ENCODE data around the gene SEPHS2. TPM values are rescaled to one million over a fixed set of nuclear protein-coding genes. Genes with fewer than 3 reads are reported as not detected.

The SEPHS2 gene
- total and polyA plus RNA-seq, 2 donors (not counting 3 experiments of a cell fraction or from before 2014, with no cell fraction given) = 22.9 to 32.8 TPM

DNA sequence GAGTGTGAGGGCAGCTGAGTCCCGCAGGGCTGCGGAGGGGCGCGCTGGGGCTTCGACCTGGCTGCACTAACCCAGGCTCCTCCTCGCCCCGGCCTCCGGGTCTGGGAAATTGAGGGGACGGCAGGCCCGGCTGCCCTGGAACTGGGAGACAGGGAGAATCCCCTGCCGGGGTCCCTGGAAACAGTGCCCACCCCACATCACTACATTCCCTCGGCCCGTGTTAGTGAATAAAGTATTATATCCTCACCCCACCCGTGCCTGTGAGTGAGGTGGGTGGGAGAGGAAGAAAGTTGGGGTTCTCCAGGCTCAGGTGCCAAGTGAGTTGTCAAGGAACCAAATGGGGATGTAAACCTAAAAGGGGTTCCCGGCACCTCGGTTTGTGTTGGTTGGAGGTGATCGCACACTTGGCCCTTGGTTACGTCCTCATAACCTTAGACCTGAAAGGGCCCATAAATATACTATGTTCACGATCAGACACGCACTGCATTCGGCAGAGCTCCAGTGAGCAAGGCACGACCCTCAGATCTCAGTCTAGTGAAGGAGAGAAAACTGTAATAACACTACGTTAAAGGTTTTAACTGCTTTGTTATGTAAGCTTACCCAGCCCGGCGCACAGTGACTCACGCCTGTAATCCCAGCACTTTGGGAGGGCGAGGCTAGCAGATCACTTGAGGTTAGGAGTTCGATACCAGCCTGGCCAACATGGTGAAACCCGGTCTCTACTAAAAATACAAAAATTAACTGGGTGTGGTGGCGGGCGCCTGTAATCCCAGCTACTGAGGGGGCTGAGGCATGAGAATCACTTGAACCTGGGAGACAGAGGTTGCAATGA lies 27.1 kb downstream of the SEPHS2 start:
- Histone ChIP-seq H3K27ac (ENCODE audit: insufficient read depth, low read depth, low read length) (no peak overlapping the region), H3K27me3 (ENCODE audit: control insufficient read depth in 2 of 2, insufficient read depth in 2 of 2, low read length in 2 of 2) (no peaks in the 10 kb centered on the region), H3K4me3 (replicated peaks in 1 of 3; ENCODE audit: insufficient read depth in 1 of 3, low read depth in 1 of 3, low read length in 3 of 3) (peak overlapping the region in 1 of 3 experiments; percentile 57), H3K36me3 (ENCODE audit: control insufficient read depth in 2 of 2, extremely low read depth in 1 of 2, insufficient read depth in 2 of 2, low read length in 2 of 2) (peaks cover under 1 to 4% of the 10 kb centered on the region in 2 experiments), H3K9ac (replicated peaks; ENCODE audit: extremely low read depth, insufficient read depth, low read length) (no peak overlapping the region), H3K4me2 (ENCODE audit: insufficient read depth, low read length) (peak overlapping the region; percentile 10), H3K4me1 (ENCODE audit: control insufficient read depth, extremely low read depth, insufficient read depth, low read length) (peaks cover 3% of the 10 kb centered on the region), H2AFZ (ENCODE audit: low read depth, low read length) (no peak overlapping the region), H3K9me1 (replicated peaks; ENCODE audit: control insufficient read depth, extremely low read depth, insufficient read depth, low read length) (no peaks in the 10 kb centered on the region), H3K9me3 (replicated peaks; ENCODE audit: control insufficient read depth, insufficient read depth, low read length) (no peaks in the 10 kb centered on the region), H4K20me1 (replicated peaks; ENCODE audit: control insufficient read depth, extremely low read depth, insufficient read depth, low read length) (no peaks in the 10 kb centered on the region), H3K79me2 (ENCODE audit: control insufficient read depth, insufficient read depth, low read length) (no peaks in the 10 kb centered on the region)
- dilution Hi-C loops (cut with MboI; ENCODE audit: extremely low pct_ligation_motif_present, low sequenced_read_pairs) (no loop called here), intact Hi-C loops (cut with micrococcal nuclease) (loop anchor here (1.0 kb wide), 3 partner anchors 9 to 27 kb away; partner anchors contain the start of gene SEPHS2)
- TF ChIP-seq EZH2 (IDR thresholded peaks at IDR 0.05; ENCODE audit: borderline replicate concordance, low read depth, low read length, severe bottlenecking) (no peak), POLR2A (IDR thresholded peaks at IDR 0.05; ENCODE audit: low read depth, low read length) (no peak), POLR2AphosphoS5 (IDR thresholded peaks at IDR 0.05; ENCODE audit: insufficient read depth, low read depth, low read length) (no peak), GATA2 (IDR thresholded peaks at IDR 0.05; ENCODE audit: insufficient read depth, insufficient read length, low read depth, low read length) (no peak), JUN (IDR thresholded peaks at IDR 0.05; ENCODE audit: borderline replicate concordance, insufficient read depth, insufficient read length, low read depth) (no peak), FOS (IDR thresholded peaks at IDR 0.05; ENCODE audit: borderline replicate concordance, insufficient read depth, low read length) (no peak), MYC (IDR thresholded peaks at IDR 0.05; ENCODE audit: low read depth, low read length) (no peak)
- TF ChIP-seq, protein P1, sequence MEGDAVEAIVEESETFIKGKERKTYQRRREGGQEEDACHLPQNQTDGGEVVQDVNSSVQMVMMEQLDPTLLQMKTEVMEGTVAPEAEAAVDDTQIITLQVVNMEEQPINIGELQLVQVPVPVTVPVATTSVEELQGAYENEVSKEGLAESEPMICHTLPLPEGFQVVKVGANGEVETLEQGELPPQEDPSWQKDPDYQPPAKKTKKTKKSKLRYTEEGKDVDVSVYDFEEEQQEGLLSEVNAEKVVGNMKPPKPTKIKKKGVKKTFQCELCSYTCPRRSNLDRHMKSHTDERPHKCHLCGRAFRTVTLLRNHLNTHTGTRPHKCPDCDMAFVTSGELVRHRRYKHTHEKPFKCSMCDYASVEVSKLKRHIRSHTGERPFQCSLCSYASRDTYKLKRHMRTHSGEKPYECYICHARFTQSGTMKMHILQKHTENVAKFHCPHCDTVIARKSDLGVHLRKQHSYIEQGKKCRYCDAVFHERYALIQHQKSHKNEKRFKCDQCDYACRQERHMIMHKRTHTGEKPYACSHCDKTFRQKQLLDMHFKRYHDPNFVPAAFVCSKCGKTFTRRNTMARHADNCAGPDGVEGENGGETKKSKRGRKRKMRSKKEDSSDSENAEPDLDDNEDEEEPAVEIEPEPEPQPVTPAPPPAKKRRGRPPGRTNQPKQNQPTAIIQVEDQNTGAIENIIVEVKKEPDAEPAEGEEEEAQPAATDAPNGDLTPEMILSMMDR (IDR thresholded peaks at IDR 0.05; ENCODE audit: extremely low read depth in 1 of 2, insufficient read depth in 1 of 2, low read depth in 1 of 2, low read length in 2 of 2) = no peak
- TF ChIP-seq, protein P2, sequence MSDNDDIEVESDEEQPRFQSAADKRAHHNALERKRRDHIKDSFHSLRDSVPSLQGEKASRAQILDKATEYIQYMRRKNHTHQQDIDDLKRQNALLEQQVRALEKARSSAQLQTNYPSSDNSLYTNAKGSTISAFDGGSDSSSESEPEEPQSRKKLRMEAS (IDR thresholded peaks at IDR 0.05; ENCODE audit: insufficient read depth, insufficient read length) = no peak
- ChIA-PET CTCF (interaction anchor here (0.7 to 4.8 kb wide), 18 partner anchors 8 to 327 kb away, joined by 3 to 46 read pairs (median 6); partner anchors contain the start of genes CD2BP2, CORO1A, DCTPP1 and PRR14), POLR2A (interaction anchor here (0.5 to 1.4 kb wide), 3 partner anchors 11 to 303 kb away, joined by 3 to 7 read pairs (median 6); partner anchors contain the start of genes DCTPP1 and ZNF771)
- no TSS peak for BruUV-seq (replicated peaks)
- DNase-seq (ENCODE audit: low read depth, low spot score) (no peak), FAIRE-seq (no peak)
